WTC11 (cell line): ENCODE measurements around the gene SLC39A2. TPM values are rescaled to one million over a fixed set of nuclear protein-coding genes. Genes with fewer than 3 reads are reported as not detected.

Source experiments
- ATAC-seq: fragments of 200-7000 bp; cut with Tn5 transposase; 2 replicates; pipeline ENCODE4 v1.10.0; 2021; ENCODE audit warnings: mild to moderate bottlenecking, moderate library complexity
- CTCF ChIA-PET: fragments of 300-600 bp; sonication (Branson Sonifier 250); formaldehyde crosslinking; loops from one replicate; lab custom pipeline; 2021; ENCODE audit warnings: antibody characterized with exemption; lab: Charles Lee
- POLR2A ChIA-PET: fragments of 350-600 bp; sonication (Branson Sonifier 250); formaldehyde crosslinking; loops from one replicate; lab custom pipeline; 2021; ENCODE audit warnings: antibody characterized with exemption; lab: Charles Lee
- DNase-seq: peaks from one replicate; pipeline ENCODE4 v3.0.0; 2021; ENCODE audit warnings: low spot score
- H3K27ac Mint-ChIP-seq: 2 replicates; pipeline ENCODE4 v1.8.0; 2021; ENCODE audit warnings: mixed read lengths
- H3K27me3 Mint-ChIP-seq: 2 replicates; pipeline ENCODE4 v1.8.0; 2021; ENCODE audit warnings: low read depth, mild to moderate bottlenecking, moderate library complexity, mixed read lengths
- H3K36me3 Mint-ChIP-seq: 2 replicates; pipeline ENCODE4 v1.8.0; 2021; ENCODE audit warnings: mixed read lengths
- H3K4me1 Mint-ChIP-seq: 2 replicates; pipeline ENCODE4 v1.8.0; 2022; ENCODE audit warnings: mixed read lengths
- H3K4me3 Mint-ChIP-seq: 2 replicates; pipeline ENCODE4 v1.8.0; 2021; ENCODE audit warnings: mild to moderate bottlenecking, moderate library complexity, mixed read lengths
- H3K9me3 Mint-ChIP-seq: 2 replicates; pipeline ENCODE4 v1.8.0; 2021; ENCODE audit warnings: mixed read lengths
- ETV6 ChIP-seq: sonication (generic); formaldehyde crosslinking; IDR thresholded peaks from 2 replicates; pipeline ENCODE4 v1.8.1; 2022; ENCODE audit warnings: mild to moderate bottlenecking, missing genetic modification reagents
- GTF2I ChIP-seq: fragments of 250-450 bp; sonication (Bioruptor Pico); conservative IDR thresholded peaks from 2 replicates; pipeline ENCODE4 v1.4.0; 2021; ENCODE audit warnings: mild to moderate bottlenecking
- JAZF1 ChIP-seq: fragments of 250-450 bp; sonication (Bioruptor Pico); IDR thresholded peaks from 2 replicates; pipeline ENCODE4 v1.9.0; 2021; ENCODE audit warnings: moderate library complexity, mild to moderate bottlenecking, inconsistent platforms
- MYBL2 ChIP-seq: sonication (generic); formaldehyde crosslinking; IDR thresholded peaks from 2 replicates; pipeline ENCODE4 v1.8.1; 2023; ENCODE audit warnings: mild to moderate bottlenecking, moderate library complexity, missing genetic modification reagents
- NFE2L1 ChIP-seq: sonication (generic); formaldehyde crosslinking; IDR thresholded peaks from 2 replicates; pipeline ENCODE4 v1.8.1; 2023; ENCODE audit warnings: missing genetic modification reagents
- NFYB ChIP-seq: sonication (generic); formaldehyde crosslinking; conservative IDR thresholded peaks from 2 replicates; pipeline ENCODE4 v1.8.0; 2022; ENCODE audit warnings: low read depth, missing genetic modification reagents
- PRRX2 ChIP-seq: fragments of 250-450 bp; sonication (Bioruptor Pico); IDR thresholded peaks from 2 replicates; pipeline ENCODE4 v1.8.0; 2021; ENCODE audit warnings: mild to moderate bottlenecking
- SMAD3 ChIP-seq: sonication (generic); formaldehyde crosslinking; IDR thresholded peaks from 2 replicates; pipeline ENCODE4 v1.8.0; 2022; ENCODE audit warnings: missing genetic modification reagents, mild to moderate bottlenecking, borderline replicate concordance
- TEAD1 ChIP-seq: sonication (generic); formaldehyde crosslinking; IDR thresholded peaks from 2 replicates; pipeline ENCODE4 v1.8.0; 2022; ENCODE audit warnings: mild to moderate bottlenecking, missing genetic modification reagents
- TP53 ChIP-seq: sonication (generic); formaldehyde crosslinking; IDR thresholded peaks from 2 replicates; pipeline ENCODE4 v1.8.1; 2023; ENCODE audit warnings: mild to moderate bottlenecking, missing genetic modification reagents
- ZNF416 ChIP-seq: fragments of 250-450 bp; sonication (Bioruptor Pico); IDR thresholded peaks from 2 replicates; pipeline ENCODE4 v1.9.0; 2021; ENCODE audit warnings: mild to moderate bottlenecking, inconsistent platforms
- total RNA-seq: library from RNA; stranded (reverse); gene quantifications from 3 replicates; pipeline ENCODE4 v1.2.3, GENCODE V29; 2021
- TF ChIP-seq, protein P1 (sequence below): sonication (generic); formaldehyde crosslinking; IDR thresholded peaks from 2 replicates; pipeline ENCODE4 v1.8.1; 2023; ENCODE audit warnings: mild to moderate bottlenecking, missing genetic modification reagents
- TF ChIP-seq, protein P2 (sequence below): sonication (generic); formaldehyde crosslinking; IDR thresholded peaks from 2 replicates; pipeline ENCODE4 v1.8.1; 2022; ENCODE audit warnings: low read depth, mild to moderate bottlenecking, moderate library complexity, missing genetic modification reagents, borderline replicate concordance
- TF ChIP-seq, protein P3 (sequence below): sonication (generic); formaldehyde crosslinking; IDR thresholded peaks from 2 replicates; pipeline ENCODE4 v1.8.1; 2023; ENCODE audit warnings: mild to moderate bottlenecking, moderate library complexity, missing genetic modification reagents
- TF ChIP-seq, protein P4 (sequence below): sonication (generic); formaldehyde crosslinking; IDR thresholded peaks from 2 replicates; pipeline ENCODE4 v1.8.1; 2023; ENCODE audit warnings: mild to moderate bottlenecking, missing genetic modification reagents, moderate library complexity
- TF ChIP-seq, protein P5 (sequence below): sonication (generic); formaldehyde crosslinking; conservative IDR thresholded peaks from 2 replicates; pipeline ENCODE4 v1.8.1; 2022; ENCODE audit warnings: mild to moderate bottlenecking, missing genetic modification reagents
- TF ChIP-seq, protein P6 (sequence below): sonication (generic); formaldehyde crosslinking; IDR thresholded peaks from 2 replicates; pipeline ENCODE4 v1.8.0; 2023; ENCODE audit warnings: mild to moderate bottlenecking, missing genetic modification reagents
- TF ChIP-seq, protein P7 (sequence below): sonication (generic); formaldehyde crosslinking; IDR thresholded peaks from 2 replicates; pipeline ENCODE4 v1.8.1; 2023; ENCODE audit warnings: mild to moderate bottlenecking, missing genetic modification reagents, borderline replicate concordance

Gene SLC39A2
- total RNA-seq, 1 experiment from 2014 or later, result not detected

DNA sequence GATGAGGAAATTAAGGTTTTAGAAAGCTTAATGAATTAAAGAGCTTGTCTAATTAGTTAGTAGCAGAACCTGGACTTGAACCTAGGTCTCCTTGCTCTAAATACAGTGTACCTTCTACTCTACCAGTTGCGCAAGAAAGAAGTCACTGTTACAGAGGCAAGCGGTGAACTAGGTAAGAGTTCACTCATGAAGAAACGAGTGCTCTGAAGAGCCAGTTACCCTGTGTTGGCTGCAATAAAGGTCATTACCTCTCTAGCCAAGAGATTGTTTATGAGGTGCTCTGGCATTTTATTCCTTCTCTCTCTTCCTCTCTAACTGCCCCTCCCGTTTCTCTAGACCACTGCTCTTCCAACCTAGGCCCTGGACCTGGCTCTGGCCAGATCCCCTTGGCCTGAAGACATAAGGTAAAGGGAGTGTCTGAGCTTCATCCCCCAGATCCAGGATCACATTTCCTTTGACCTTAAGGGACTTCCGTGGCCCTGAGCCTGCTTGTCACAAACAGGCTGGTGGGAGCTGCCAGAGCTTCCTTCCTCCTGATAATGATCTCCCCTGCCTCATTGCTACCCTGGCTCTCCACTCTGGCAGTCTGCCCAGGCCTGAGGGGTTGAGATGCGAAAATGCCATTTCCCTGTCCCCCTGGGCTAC lies 45.0 kb downstream of the SLC39A2 start (continued):
- TF ChIP-seq, protein P1, sequence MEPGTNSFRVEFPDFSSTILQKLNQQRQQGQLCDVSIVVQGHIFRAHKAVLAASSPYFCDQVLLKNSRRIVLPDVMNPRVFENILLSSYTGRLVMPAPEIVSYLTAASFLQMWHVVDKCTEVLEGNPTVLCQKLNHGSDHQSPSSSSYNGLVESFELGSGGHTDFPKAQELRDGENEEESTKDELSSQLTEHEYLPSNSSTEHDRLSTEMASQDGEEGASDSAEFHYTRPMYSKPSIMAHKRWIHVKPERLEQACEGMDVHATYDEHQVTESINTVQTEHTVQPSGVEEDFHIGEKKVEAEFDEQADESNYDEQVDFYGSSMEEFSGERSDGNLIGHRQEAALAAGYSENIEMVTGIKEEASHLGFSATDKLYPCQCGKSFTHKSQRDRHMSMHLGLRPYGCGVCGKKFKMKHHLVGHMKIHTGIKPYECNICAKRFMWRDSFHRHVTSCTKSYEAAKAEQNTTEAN (CRISPR knock-in tag), result no peak
- no peak for TF ChIP-seq TEAD1

DNA sequence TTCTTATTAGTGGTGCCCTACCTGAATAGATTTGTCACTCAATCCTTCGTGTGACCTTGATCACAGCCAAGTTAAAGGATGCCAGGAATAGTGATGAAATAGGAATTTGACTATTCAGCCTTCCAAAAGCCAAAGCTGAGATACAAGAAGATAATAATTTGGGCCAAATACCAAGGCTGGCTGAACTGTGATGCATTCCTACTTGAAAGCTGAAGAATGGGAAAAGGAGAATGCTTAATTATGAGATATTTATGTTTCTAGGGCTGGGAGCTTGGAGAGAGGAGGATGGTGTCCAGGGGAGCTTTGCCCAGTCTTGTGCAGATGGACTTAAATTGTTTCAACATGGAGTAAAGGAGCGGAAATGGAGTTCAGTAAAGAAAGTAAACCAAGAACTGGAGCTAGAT lies 48.3 kb downstream of the SLC39A2 start:
- ATAC-seq (no peak), DNase-seq (no peak)
- H3K36me3 Mint-ChIP-seq, result no peaks in the 10 kb centered on the region
- no peak overlapping the region for H3K27ac Mint-ChIP-seq
- CTCF ChIA-PET, result interaction anchor here (0.7 to 2.2 kb wide), 8 partner anchors 7 to 76 kb away, joined by 3 to 19 read pairs (median 4); no protein-coding TSS in a partner anchor
- H3K9me3 Mint-ChIP-seq, result no peaks in the 10 kb centered on the region
- TF ChIP-seq, protein P2, sequence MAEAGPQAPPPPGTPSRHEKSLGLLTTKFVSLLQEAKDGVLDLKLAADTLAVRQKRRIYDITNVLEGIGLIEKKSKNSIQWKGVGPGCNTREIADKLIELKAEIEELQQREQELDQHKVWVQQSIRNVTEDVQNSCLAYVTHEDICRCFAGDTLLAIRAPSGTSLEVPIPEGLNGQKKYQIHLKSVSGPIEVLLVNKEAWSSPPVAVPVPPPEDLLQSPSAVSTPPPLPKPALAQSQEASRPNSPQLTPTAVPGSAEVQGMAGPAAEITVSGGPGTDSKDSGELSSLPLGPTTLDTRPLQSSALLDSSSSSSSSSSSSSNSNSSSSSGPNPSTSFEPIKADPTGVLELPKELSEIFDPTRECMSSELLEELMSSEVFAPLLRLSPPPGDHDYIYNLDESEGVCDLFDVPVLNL, result no peak
- TF ChIP-seq ETV6 (no peak), NFE2L1 (CRISPR knock-in tag) (no peak), SMAD3 (CRISPR knock-in tag) (no peak), TP53 (no peak), GTF2I (CRISPR knock-in tag) (no peak), MYBL2 (CRISPR knock-in tag) (no peak), JAZF1 (CRISPR knock-in tag) (no peak)
- TF ChIP-seq, all 79 proteins: peak for 0
- POLR2A ChIA-PET, result no interaction called here
- Mint-ChIP-seq H3K27me3 (peaks cover 3% of the 10 kb centered on the region), H3K4me1 (no peaks in the 10 kb centered on the region), H3K4me3 (no peak overlapping the region)

DNA sequence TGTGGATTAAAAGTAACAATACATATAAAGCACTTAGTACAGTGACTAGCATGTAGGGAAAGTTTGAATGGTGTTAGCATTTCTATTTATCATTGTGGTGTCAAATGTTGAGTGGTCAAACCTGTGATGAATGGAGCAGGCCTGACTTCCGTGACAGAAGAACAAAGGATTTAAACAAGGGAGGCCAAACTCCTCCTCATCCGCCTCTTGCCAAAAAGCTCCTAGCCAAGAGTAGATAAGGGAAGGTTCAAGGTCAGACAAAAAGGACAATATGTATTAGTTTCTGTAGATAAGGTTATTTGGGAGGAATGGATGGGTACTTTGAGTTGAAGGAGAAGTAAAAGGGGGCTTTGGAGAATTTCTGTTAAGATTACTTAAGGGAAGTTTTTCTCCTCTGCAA lies 49.5 kb downstream of the SLC39A2 start:
- CTCF ChIA-PET, result interaction anchor here (1.5 to 2.2 kb wide), 4 partner anchors 34 to 78 kb away, joined by 4 to 19 read pairs (median 8); no protein-coding TSS in a partner anchor
- no peaks in the 10 kb centered on the region for H3K4me1 Mint-ChIP-seq
- no peak for DNase-seq

More for the DNA sequence above, 49.5 kb downstream of the SLC39A2 start:
- Mint-ChIP-seq H3K27ac (no peak overlapping the region), H3K4me3 (no peak overlapping the region), H3K27me3 (peaks cover 3% of the 10 kb centered on the region), H3K9me3 (no peaks in the 10 kb centered on the region)
- TF ChIP-seq, protein P3, sequence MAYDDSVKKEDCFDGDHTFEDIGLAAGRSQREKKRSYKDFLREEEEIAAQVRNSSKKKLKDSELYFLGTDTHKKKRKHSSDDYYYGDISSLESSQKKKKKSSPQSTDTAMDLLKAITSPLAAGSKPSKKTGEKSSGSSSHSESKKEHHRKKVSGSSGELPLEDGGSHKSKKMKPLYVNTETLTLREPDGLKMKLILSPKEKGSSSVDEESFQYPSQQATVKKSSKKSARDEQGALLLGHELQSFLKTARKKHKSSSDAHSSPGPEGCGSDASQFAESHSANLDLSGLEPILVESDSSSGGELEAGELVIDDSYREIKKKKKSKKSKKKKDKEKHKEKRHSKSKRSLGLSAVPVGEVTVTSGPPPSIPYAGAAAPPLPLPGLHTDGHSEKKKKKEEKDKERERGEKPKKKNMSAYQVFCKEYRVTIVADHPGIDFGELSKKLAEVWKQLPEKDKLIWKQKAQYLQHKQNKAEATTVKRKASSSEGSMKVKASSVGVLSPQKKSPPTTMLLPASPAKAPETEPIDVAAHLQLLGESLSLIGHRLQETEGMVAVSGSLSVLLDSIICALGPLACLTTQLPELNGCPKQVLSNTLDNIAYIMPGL, result no peak
- TF ChIP-seq, protein P4, sequence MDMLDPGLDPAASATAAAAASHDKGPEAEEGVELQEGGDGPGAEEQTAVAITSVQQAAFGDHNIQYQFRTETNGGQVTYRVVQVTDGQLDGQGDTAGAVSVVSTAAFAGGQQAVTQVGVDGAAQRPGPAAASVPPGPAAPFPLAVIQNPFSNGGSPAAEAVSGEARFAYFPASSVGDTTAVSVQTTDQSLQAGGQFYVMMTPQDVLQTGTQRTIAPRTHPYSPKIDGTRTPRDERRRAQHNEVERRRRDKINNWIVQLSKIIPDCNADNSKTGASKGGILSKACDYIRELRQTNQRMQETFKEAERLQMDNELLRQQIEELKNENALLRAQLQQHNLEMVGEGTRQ (CRISPR knock-in tag), result no peak
- TF ChIP-seq, protein P5, sequence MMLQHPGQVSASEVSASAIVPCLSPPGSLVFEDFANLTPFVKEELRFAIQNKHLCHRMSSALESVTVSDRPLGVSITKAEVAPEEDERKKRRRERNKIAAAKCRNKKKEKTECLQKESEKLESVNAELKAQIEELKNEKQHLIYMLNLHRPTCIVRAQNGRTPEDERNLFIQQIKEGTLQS (CRISPR knock-in tag), result no peak
- TF ChIP-seq ZNF416 (CRISPR knock-in tag) (no peak), NFYB (no peak), PRRX2 (no peak)
- TF ChIP-seq, protein P6, sequence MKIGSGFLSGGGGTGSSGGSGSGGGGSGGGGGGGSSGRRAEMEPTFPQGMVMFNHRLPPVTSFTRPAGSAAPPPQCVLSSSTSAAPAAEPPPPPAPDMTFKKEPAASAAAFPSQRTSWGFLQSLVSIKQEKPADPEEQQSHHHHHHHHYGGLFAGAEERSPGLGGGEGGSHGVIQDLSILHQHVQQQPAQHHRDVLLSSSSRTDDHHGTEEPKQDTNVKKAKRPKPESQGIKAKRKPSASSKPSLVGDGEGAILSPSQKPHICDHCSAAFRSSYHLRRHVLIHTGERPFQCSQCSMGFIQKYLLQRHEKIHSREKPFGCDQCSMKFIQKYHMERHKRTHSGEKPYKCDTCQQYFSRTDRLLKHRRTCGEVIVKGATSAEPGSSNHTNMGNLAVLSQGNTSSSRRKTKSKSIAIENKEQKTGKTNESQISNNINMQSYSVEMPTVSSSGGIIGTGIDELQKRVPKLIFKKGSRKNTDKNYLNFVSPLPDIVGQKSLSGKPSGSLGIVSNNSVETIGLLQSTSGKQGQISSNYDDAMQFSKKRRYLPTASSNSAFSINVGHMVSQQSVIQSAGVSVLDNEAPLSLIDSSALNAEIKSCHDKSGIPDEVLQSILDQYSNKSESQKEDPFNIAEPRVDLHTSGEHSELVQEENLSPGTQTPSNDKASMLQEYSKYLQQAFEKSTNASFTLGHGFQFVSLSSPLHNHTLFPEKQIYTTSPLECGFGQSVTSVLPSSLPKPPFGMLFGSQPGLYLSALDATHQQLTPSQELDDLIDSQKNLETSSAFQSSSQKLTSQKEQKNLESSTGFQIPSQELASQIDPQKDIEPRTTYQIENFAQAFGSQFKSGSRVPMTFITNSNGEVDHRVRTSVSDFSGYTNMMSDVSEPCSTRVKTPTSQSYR (CRISPR knock-in tag), result no peak
- TF ChIP-seq, protein P1 (CRISPR knock-in tag), result no peak
- TF ChIP-seq, protein P7, sequence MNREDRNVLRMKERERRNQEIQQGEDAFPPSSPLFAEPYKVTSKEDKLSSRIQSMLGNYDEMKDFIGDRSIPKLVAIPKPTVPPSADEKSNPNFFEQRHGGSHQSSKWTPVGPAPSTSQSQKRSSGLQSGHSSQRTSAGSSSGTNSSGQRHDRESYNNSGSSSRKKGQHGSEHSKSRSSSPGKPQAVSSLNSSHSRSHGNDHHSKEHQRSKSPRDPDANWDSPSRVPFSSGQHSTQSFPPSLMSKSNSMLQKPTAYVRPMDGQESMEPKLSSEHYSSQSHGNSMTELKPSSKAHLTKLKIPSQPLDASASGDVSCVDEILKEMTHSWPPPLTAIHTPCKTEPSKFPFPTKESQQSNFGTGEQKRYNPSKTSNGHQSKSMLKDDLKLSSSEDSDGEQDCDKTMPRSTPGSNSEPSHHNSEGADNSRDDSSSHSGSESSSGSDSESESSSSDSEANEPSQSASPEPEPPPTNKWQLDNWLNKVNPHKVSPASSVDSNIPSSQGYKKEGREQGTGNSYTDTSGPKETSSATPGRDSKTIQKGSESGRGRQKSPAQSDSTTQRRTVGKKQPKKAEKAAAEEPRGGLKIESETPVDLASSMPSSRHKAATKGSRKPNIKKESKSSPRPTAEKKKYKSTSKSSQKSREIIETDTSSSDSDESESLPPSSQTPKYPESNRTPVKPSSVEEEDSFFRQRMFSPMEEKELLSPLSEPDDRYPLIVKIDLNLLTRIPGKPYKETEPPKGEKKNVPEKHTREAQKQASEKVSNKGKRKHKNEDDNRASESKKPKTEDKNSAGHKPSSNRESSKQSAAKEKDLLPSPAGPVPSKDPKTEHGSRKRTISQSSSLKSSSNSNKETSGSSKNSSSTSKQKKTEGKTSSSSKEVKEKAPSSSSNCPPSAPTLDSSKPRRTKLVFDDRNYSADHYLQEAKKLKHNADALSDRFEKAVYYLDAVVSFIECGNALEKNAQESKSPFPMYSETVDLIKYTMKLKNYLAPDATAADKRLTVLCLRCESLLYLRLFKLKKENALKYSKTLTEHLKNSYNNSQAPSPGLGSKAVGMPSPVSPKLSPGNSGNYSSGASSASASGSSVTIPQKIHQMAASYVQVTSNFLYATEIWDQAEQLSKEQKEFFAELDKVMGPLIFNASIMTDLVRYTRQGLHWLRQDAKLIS (CRISPR knock-in tag), result no peak
- TF ChIP-seq, all 79 proteins: peak for 0
- no peak for ATAC-seq
- POLR2A ChIA-PET, result no interaction called here
- H3K36me3 Mint-ChIP-seq, result no peaks in the 10 kb centered on the region
